Caco-2 (cell line): ENCODE measurements around the gene AZU1. TPM values are rescaled to one million over a fixed set of nuclear protein-coding genes. Genes with fewer than 3 reads are reported as not detected.

ENCODE experiments used
- BruUV-seq: library from RNA; stranded (reverse); fragments of 400-500 nt; replicated peaks from 2 replicates; lab custom pipeline; 2021; lab: Mats Ljungman, UMichigan
- CTCF ChIA-PET: fragments of 300-600 bp; sonication (Branson Sonifier 250); formaldehyde crosslinking; loops from one replicate; lab custom pipeline; 2022; ENCODE audit warnings: antibody characterized with exemption; lab: Charles Lee
- POLR2A ChIA-PET: fragments of 300-600 bp; sonication (Branson Sonifier 250); formaldehyde crosslinking; loops from one replicate; lab custom pipeline; 2022; ENCODE audit warnings: antibody characterized with exemption; lab: Charles Lee
- DNase-seq, 2 experiments: peaks; one replicate each; pipeline versions ENCODE4 v3.0.0 to v3.0.0-alpha.2; 2020 to 2022
- H3K27me3 ChIP-seq: replicated peaks from 2 replicates; pipeline ENCODE4 v1.6.0; 2011; ENCODE audit warnings: low read length; ENCODE audit not compliant: control insufficient read depth, insufficient read depth
- H3K36me3 ChIP-seq: 2 replicates; pipeline ENCODE4 v1.5.1; 2011; ENCODE audit warnings: low read length; ENCODE audit not compliant: control insufficient read depth, insufficient read depth
- H3K4me1 ChIP-seq: fragments of 250-450 bp; sonication (Bioruptor Pico); 2 replicates; pipeline ENCODE4 v1.5.1; 2020; ENCODE audit warnings: mild to moderate bottlenecking
- H3K4me3 ChIP-seq: 2 replicates; pipeline ENCODE4 v1.5.1; 2011; ENCODE audit warnings: low read depth, mild to moderate bottlenecking, control low read depth, low read length
- H3K9me3 ChIP-seq: fragments of 250-450 bp; sonication (Bioruptor Pico); 2 replicates; pipeline ENCODE4 v1.5.1; 2020; ENCODE audit warnings: mild to moderate bottlenecking, moderate library complexity
- H3K27ac Mint-ChIP-seq: one replicate; pipeline ENCODE4 v1.8.0; 2022; ENCODE audit warnings: mixed read lengths; ENCODE audit not compliant: unreplicated experiment
- H3K27me3 Mint-ChIP-seq: one replicate; pipeline ENCODE4 v1.8.0; 2022; ENCODE audit warnings: mixed read lengths; ENCODE audit not compliant: insufficient read depth, unreplicated experiment
- H3K36me3 Mint-ChIP-seq: one replicate; pipeline ENCODE4 v1.8.0; 2022; ENCODE audit warnings: mild to moderate bottlenecking, mixed read lengths; ENCODE audit not compliant: insufficient read depth, unreplicated experiment
- H3K4me1 Mint-ChIP-seq: one replicate; pipeline ENCODE4 v1.8.0; 2022; ENCODE audit warnings: low read depth, mixed read lengths; ENCODE audit not compliant: unreplicated experiment
- H3K4me3 Mint-ChIP-seq: one replicate; pipeline ENCODE4 v1.8.0; 2022; ENCODE audit warnings: mild to moderate bottlenecking, moderate library complexity, mixed read lengths; ENCODE audit not compliant: unreplicated experiment
- H3K9me3 Mint-ChIP-seq: one replicate; pipeline ENCODE4 v1.8.0; 2022; ENCODE audit warnings: mixed read lengths; ENCODE audit not compliant: unreplicated experiment
- intact Hi-C: fragments of 100-400 bp; cut with micrococcal nuclease; formaldehyde crosslinking; loops from one replicate; pipeline ENCODE4 v1.10.0; 2022; ENCODE audit not compliant: unreplicated experiment
- total RNA-seq: library from RNA; stranded (reverse); gene quantifications from 2 replicates; pipeline ENCODE4 v1.2.3, GENCODE V29; 2022
- TF ChIP-seq, protein P1 (sequence below), 2 experiments: fragments of 200-600 bp in 1 of 2; IDR thresholded peaks; 1 replicate in 1 of 2; 2 replicates in 1 of 2; pipeline versions ENCODE4 v1.5.1 to v1.8.0; 2011 to 2022; ENCODE audit warnings: antibody characterized with exemption in 1 of 2, control low read depth in 1 of 2, inconsistent platforms in 1 of 2, low read depth in 1 of 2, low read length in 1 of 2, mild to moderate bottlenecking in 1 of 2, moderate library complexity in 1 of 2; ENCODE audit not compliant: insufficient read depth in 1 of 2, severe bottlenecking in 1 of 2, unreplicated experiment in 1 of 2

AZU1 gene
- total RNA-seq, 1 experiment from 2014 or later = not detected

DNA sequence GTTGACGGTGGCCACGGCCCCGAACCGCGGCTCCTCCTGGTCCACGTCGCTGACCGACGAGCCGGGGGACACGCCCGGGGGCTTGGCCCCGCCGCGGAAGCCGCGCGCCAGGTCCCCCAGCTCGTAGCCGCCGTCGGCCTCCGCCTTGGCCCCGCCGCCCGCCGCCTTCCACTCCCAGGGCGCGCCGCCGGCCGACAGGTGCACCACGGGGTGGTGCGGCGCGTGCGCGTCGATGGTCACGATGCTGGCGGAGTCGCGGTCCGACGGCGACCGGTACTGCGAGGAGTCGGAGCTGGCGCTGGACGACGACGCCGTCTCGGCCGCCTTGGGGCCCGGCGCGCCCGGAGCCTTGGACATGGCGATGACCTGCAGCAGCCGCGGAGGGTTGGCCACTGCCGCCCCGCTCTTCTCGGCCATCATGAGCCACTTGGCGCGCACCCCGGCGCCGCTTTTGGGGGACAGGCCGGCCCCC, 14.9 kb upstream of the AZU1 start:
- H3K4me3 Mint-ChIP-seq = no peak overlapping the region
- DNase-seq = no peak
- H3K27me3 Mint-ChIP-seq = no peaks in the 10 kb centered on the region
- intact Hi-C loops = no loop called here
- Histone ChIP-seq H3K36me3 (peaks cover 4% of the 10 kb centered on the region), H3K27me3 (no peaks in the 10 kb centered on the region), H3K4me3 (no peak overlapping the region), H3K4me1 (no peaks in the 10 kb centered on the region), H3K9me3 (no peaks in the 10 kb centered on the region)
- POLR2A ChIA-PET = no interaction called here
- CTCF ChIA-PET = no interaction called here
- H3K27ac Mint-ChIP-seq = no peak overlapping the region
- peaks cover 93% of the 10 kb centered on the region for H3K36me3 Mint-ChIP-seq
- BruUV-seq = no TSS peak
- TF ChIP-seq, protein P1, sequence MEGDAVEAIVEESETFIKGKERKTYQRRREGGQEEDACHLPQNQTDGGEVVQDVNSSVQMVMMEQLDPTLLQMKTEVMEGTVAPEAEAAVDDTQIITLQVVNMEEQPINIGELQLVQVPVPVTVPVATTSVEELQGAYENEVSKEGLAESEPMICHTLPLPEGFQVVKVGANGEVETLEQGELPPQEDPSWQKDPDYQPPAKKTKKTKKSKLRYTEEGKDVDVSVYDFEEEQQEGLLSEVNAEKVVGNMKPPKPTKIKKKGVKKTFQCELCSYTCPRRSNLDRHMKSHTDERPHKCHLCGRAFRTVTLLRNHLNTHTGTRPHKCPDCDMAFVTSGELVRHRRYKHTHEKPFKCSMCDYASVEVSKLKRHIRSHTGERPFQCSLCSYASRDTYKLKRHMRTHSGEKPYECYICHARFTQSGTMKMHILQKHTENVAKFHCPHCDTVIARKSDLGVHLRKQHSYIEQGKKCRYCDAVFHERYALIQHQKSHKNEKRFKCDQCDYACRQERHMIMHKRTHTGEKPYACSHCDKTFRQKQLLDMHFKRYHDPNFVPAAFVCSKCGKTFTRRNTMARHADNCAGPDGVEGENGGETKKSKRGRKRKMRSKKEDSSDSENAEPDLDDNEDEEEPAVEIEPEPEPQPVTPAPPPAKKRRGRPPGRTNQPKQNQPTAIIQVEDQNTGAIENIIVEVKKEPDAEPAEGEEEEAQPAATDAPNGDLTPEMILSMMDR (IDR thresholded peaks at IDR 0.05; ENCODE audit: insufficient read depth in 1 of 2, low read depth in 1 of 2, low read length in 1 of 2, severe bottlenecking in 1 of 2, unreplicated experiment in 1 of 2) = no peak
- no peaks in the 10 kb centered on the region for H3K4me1 Mint-ChIP-seq
- H3K9me3 Mint-ChIP-seq = peaks cover 12% of the 10 kb centered on the region

DNA sequence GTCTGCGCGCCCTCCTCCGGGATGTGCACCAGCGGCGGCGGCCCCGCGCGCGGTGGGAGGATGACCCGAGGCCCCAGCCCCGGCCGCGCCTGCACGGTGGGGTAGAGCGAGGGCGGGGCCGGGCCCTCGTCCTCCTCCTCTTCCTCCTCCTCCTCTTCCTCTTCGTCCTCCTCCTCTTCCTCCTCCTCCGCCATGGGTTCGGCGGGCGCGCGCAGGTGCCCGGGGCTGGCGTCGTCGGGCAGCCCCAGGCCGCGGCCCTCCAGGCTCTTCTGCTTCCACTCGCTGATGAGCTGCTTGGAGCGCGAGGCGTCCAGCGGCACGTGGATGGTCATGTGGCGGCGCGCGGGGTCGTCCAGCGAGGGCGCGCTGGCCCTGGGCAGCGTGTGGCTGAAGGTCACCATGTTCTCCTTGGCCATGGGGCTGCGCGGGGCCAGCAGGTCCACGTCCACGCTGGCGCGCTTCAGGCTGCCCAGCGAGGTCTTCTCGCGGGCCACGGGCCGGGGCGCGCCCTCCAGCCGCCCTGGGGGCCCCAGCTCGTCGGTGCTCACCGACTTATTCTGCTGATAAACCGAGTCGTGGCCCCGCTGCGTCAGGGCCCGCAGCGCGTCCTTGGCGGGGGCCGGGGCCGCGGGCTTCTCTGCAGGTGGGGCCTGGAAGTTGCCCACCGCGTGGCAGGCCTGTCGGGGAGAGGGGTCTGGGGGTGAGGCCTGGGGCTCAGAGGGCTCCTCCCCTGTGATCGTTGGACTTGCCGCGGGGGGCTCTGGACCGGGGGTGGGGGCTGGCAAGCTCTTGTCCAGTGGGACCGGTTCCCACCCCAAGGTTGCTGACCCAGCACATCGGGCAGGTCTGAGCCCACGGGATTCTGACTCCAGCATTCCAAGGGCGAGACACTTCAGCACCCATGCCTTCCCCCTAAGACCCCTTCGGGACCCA, 14.2 kb upstream of the AZU1 start:
- TF ChIP-seq, protein P1 (IDR thresholded peaks at IDR 0.05; ENCODE audit: insufficient read depth in 1 of 2, low read depth in 1 of 2, low read length in 1 of 2, severe bottlenecking in 1 of 2, unreplicated experiment in 1 of 2) = no peak
- peaks cover 90% of the 10 kb centered on the region for H3K36me3 Mint-ChIP-seq

DNA sequence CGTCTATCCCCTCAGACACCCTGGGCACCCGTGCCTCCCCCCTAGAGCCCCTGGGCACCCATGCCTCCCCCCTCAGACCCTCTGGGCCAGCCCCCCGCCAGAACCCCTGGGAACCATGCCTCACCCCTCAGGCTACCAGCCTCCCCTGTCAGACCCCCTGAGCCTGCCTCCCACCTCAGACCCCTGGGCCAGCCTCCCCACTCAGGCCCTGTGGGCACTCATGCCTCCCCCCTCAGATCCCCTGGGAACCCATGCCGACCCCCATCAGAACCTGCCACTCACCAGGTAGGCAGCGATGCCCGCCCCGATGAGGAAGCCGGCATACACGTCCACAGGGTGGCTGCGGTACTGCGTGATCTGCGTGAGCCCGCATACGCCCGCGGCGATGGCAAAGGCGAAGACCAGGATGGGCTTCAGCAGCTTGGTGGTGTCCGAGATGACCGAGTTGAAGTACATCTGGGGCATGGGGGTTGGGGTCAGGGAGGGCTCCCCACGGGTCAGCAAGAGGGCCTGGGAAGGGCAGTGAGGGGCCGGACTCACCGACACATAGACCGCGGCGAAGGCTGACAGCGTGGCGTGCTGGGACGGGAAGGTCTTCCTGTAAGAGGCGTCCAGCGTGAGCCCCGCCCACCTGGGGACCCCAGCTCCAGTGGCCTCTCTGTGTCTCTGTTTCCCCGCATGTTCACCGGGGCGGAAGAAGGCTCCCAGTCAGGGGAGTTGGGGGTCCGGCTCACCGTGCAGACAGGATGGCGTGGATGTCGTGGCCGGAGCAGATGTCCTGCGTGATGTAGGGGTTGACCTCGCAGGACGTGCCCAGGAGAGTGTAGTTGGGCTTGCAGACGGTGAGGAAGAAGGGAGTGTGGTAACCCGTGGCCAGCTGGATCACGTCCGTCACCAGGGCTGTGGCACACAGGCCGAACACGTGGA, 13.2 kb upstream of the AZU1 start:
- Mint-ChIP-seq H3K4me3 (peak overlapping the region; percentile 45), H3K27ac (peak overlapping the region; percentile 86), H3K36me3 (peaks cover 81% of the 10 kb centered on the region), H3K27me3 (no peaks in the 10 kb centered on the region), H3K9me3 (peaks cover 12% of the 10 kb centered on the region), H3K4me1 (no peaks in the 10 kb centered on the region)
- no peaks in the 10 kb centered on the region for H3K9me3 ChIP-seq
- TF ChIP-seq, protein P1 (IDR thresholded peaks at IDR 0.05; ENCODE audit: insufficient read depth in 1 of 2, low read depth in 1 of 2, low read length in 1 of 2, severe bottlenecking in 1 of 2, unreplicated experiment in 1 of 2) = no peak
- no peak for DNase-seq
- ChIA-PET CTCF (no interaction called here), POLR2A (no interaction called here)
- no peaks in the 10 kb centered on the region for H3K27me3 ChIP-seq
- no TSS peak for BruUV-seq
- H3K36me3 ChIP-seq = peaks cover 2% of the 10 kb centered on the region; the same call in 1 of the 2 replicates
- H3K4me3 ChIP-seq = no peak overlapping the region
- intact Hi-C loops = no loop called here
- no peaks in the 10 kb centered on the region for H3K4me1 ChIP-seq

More for the DNA sequence above, 14.2 kb upstream of the AZU1 start:
- intact Hi-C loops = no loop called here
- no TSS peak for BruUV-seq
- H3K9me3 ChIP-seq = no peaks in the 10 kb centered on the region
- Mint-ChIP-seq H3K4me1 (no peaks in the 10 kb centered on the region), H3K27me3 (no peaks in the 10 kb centered on the region), H3K4me3 (peak overlapping the region; percentile 45), H3K27ac (peak overlapping the region; percentile 86), H3K9me3 (peaks cover 12% of the 10 kb centered on the region)
- no peaks in the 10 kb centered on the region for H3K27me3 ChIP-seq
- CTCF ChIA-PET = no interaction called here
- POLR2A ChIA-PET = no interaction called here
- no peak overlapping the region for H3K4me3 ChIP-seq
- peaks cover 2% of the 10 kb centered on the region; the same call in 1 of the 2 replicates for H3K36me3 ChIP-seq
- H3K4me1 ChIP-seq = no peaks in the 10 kb centered on the region
- no peak for DNase-seq
